ENCODE data around the gene SFN.
"Not testable (repeated sequence)": the region's sequence is repeated elsewhere in the genome, so short reads cannot be mapped to it uniquely, and the experiment has no call there.

The SFN gene

GRCh38 chr1:26873097-26873496, 10.1 kb downstream of the SFN start:
- DNase-seq = not testable (repeated sequence)

- DNase-seq = no peak
These were observed 11.9 kb downstream of the SFN start for GRCh38 chr1:26874896-26875295.

- DNase-seq = no peak
These were observed 14.4 kb downstream of the SFN start for GRCh38 chr1:26877326-26877725.

GRCh38 chr1:26879793-26880192, 16.8 kb downstream of the SFN start:
- no peak for DNase-seq

- not testable (repeated sequence) for DNase-seq
These were observed 18.7 kb downstream of the SFN start for GRCh38 chr1:26881611-26882010.

- no peak for DNase-seq
These were observed 19.9 kb downstream of the SFN start for GRCh38 chr1:26882696-26883463.

- DNase-seq = no peak
These were observed 24.2 kb downstream of the SFN start for GRCh38 chr1:26887125-26887524.

- DNase-seq = no peak
These were observed 25.3 kb downstream of the SFN start for GRCh38 chr1:26888231-26888630.

GRCh38 chr1:26889551-26890466, 26.9 kb downstream of the SFN start, which contains the start of gene GPN2:
Gene GPN2, minus strand, starts transcription at chr1:26890283. Its CDS starts 187 bp downstream, at chr1:26890096.
- peak; percentile 72 to 74 for DNase-seq

- DNase-seq = no peak
These were observed 27.5 kb downstream of the SFN start for GRCh38 chr1:26890467-26890796.

GRCh38 chr1:26894263-26894662, 31.3 kb downstream of the SFN start:
- no peak for DNase-seq

GRCh38 chr1:26897351-26897750, 34.4 kb downstream of the SFN start:
- no peak for DNase-seq

- DNase-seq = peak; percentile 84 to 85
These were observed 37.3 kb downstream of the SFN start, which contains the start of gene GPATCH3 for GRCh38 chr1:26900001-26900814. Gene GPATCH3, minus strand, starts transcription at chr1:26900467. Its CDS starts 25 bp downstream, at chr1:26900442.

GRCh38 chr1:26900815-26901511, 38.0 kb downstream of the SFN start:
- no peak for DNase-seq

- no peak for DNase-seq
These were observed 44.3 kb downstream of the SFN start for GRCh38 chr1:26907071-26907917.

GRCh38 chr1:26909951-26910342, 47.0 kb downstream of the SFN start:
- DNase-seq = no peak

GRCh38 chr1:26910343-26911160, 47.6 kb downstream of the SFN start:
- no peak for DNase-seq

GRCh38 chr1:26911399-26912146, 48.6 kb downstream of the SFN start:
- no peak for DNase-seq

GRCh38 chr1:26912147-26912490, 49.2 kb downstream of the SFN start:
- DNase-seq = no peak

GRCh38 chr1:26913389-26913753, 50.4 kb downstream of the SFN start:
- no peak for DNase-seq
